Fibroblast of lung (primary cell): ENCODE measurements around the gene ESM1. TPM values are rescaled to one million over a fixed set of nuclear protein-coding genes. Genes with fewer than 3 reads are reported as not detected.

Source experiments
- DNase-seq, 2 donors: peaks; one replicate each; pipeline versions ENCODE4 v3.0.0 to v3.0.0-alpha.2; 2010; ENCODE audit warnings: low read depth in 2 of 2
- H2AFZ ChIP-seq: 2 replicates; pipeline ENCODE4 v1.5.1; 2012; ENCODE audit warnings: low read length, control low read depth, inconsistent platforms
- H3K27ac ChIP-seq: 2 replicates; pipeline ENCODE4 v1.5.1; 2011; ENCODE audit warnings: low read length, control low read depth; ENCODE audit not compliant: insufficient read depth
- H3K27me3 ChIP-seq: 2 replicates; pipeline ENCODE4 v1.5.1; 2011; ENCODE audit warnings: mild to moderate bottlenecking, low read length; ENCODE audit not compliant: control insufficient read depth, insufficient read depth
- H3K36me3 ChIP-seq: 2 replicates; pipeline ENCODE4 v1.5.1; 2011; ENCODE audit warnings: low read length; ENCODE audit not compliant: control insufficient read depth, insufficient read depth
- H3K4me1 ChIP-seq: 2 replicates; pipeline ENCODE4 v1.5.1; 2011; ENCODE audit warnings: low read length; ENCODE audit not compliant: control insufficient read depth, insufficient read depth; ENCODE audit errors: extremely low read depth
- H3K4me2 ChIP-seq: 2 replicates; pipeline ENCODE4 v1.5.1; 2011; ENCODE audit warnings: low read length, control low read depth; ENCODE audit not compliant: insufficient read depth; ENCODE audit errors: extremely low read depth
- H3K4me3 ChIP-seq, 4 experiments: fragments of 200-600 bp in 1 of 4; sonication (generic) in 1 of 4; replicated peaks in 1 of 4; 2 replicates each; pipeline ENCODE4 v1.5.1; 2011 to 2016; ENCODE audit warnings: low read length in 4 of 4, low read depth in 3 of 4, mild to moderate bottlenecking in 3 of 4, control low read depth in 2 of 4, inconsistent platforms in 1 of 4, mixed read lengths in 1 of 4; ENCODE audit not compliant: insufficient read depth in 1 of 4; ENCODE audit errors: control extremely low read depth in 1 of 4
- H3K79me2 ChIP-seq: 2 replicates; pipeline ENCODE4 v1.5.1; 2012; ENCODE audit warnings: mild to moderate bottlenecking, low read length, inconsistent platforms; ENCODE audit not compliant: control insufficient read depth, insufficient read depth
- H3K9ac ChIP-seq: 2 replicates; pipeline ENCODE4 v1.5.1; 2011; ENCODE audit warnings: mild to moderate bottlenecking, low read length, control low read depth; ENCODE audit not compliant: insufficient read depth
- H3K9me3 ChIP-seq: 2 replicates; pipeline ENCODE4 v1.5.1; 2012; ENCODE audit warnings: low read depth, low read length; ENCODE audit not compliant: control insufficient read depth, insufficient read depth
- H4K20me1 ChIP-seq: 2 replicates; pipeline ENCODE4 v1.5.1; 2011; ENCODE audit warnings: low read length; ENCODE audit not compliant: control insufficient read depth, insufficient read depth; ENCODE audit errors: extremely low read depth
- EZH2 ChIP-seq: IDR thresholded peaks from 2 replicates; pipeline ENCODE4 v1.5.1; 2012; ENCODE audit warnings: low read length, control low read depth, mild to moderate bottlenecking; ENCODE audit errors: missing control alignments
- polyA plus RNA-seq, 2 donors: library from polyadenylated mRNA; depleted of rRNA in 1 of 2; stranded (reverse) in 1 of 2; unstranded in 1 of 2; fragments of >200 nt; gene quantifications; 2 replicates each; pipeline ENCODE4 v1.2.1, GENCODE V29; 2011 to 2012; ENCODE audit warnings: missing spikeins in 1 of 2
- total RNA-seq: library from RNA; depleted of rRNA; stranded (reverse); fragments of >200 nt; gene quantifications from 2 replicates; pipeline ENCODE4 v1.2.1, GENCODE V29; 2014
- TF ChIP-seq, protein P1 (sequence below), 2 donors: IDR thresholded peaks in 1 of 2; conservative IDR thresholded peaks in 1 of 2; 1 replicate in 1 of 2; 2 replicates in 1 of 2; pipeline ENCODE4 v1.5.1; 2011 to 2012; ENCODE audit warnings: low read length in 2 of 2, control low read depth in 1 of 2, inconsistent platforms in 1 of 2, low read depth in 1 of 2, mild to moderate bottlenecking in 1 of 2

Gene ESM1
- total and polyA plus RNA-seq, 2 donors (not counting 1 experiment from before 2014, with no cell fraction given) = 0.50 to 1.5 TPM

DNA sequence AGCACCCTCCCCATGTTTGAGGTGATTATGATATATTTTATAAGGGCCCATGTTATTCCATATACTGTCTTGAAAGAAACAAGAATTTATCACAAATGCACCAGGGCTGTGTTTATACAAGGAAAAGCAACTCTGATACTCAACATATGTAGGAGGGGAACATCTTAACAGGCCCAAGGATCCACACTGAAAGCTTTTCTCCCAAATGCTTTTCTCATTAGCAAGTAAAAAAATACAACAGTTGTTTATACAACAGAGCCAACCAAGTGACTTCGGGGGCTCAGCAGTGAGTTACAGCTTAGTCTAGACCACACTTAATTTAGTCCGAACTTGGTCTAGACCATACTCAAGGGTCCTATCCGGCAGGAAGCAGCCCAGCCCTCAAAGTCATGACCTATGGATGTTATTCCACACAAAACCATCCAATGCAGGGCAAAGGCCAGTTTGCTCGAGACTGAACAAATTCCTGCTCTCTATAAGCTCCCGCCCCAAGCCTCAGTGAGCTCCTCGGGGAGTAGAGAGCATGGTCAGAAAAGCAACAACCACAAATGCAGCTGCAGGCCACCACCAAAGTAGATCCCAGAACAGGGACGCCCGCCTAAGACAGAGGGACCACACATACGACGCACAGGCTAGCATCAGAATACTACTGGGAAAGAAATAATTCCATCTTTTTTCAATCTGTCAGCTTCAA is 45.4 kb upstream of the ESM1 start:
- H4K20me1 ChIP-seq = no peaks in the 10 kb centered on the region
- no peaks in the 10 kb centered on the region for H3K27me3 ChIP-seq
- H3K4me2 ChIP-seq = no peak overlapping the region
- no peak overlapping the region for H3K4me3 ChIP-seq
- H3K9ac ChIP-seq = no peak overlapping the region
- no peaks in the 10 kb centered on the region for H3K36me3 ChIP-seq
- no peak for DNase-seq
- H3K4me1 ChIP-seq = no peaks in the 10 kb centered on the region
- no peak overlapping the region for H2AFZ ChIP-seq
- H3K27ac ChIP-seq = no peak overlapping the region
- TF ChIP-seq, protein P1, sequence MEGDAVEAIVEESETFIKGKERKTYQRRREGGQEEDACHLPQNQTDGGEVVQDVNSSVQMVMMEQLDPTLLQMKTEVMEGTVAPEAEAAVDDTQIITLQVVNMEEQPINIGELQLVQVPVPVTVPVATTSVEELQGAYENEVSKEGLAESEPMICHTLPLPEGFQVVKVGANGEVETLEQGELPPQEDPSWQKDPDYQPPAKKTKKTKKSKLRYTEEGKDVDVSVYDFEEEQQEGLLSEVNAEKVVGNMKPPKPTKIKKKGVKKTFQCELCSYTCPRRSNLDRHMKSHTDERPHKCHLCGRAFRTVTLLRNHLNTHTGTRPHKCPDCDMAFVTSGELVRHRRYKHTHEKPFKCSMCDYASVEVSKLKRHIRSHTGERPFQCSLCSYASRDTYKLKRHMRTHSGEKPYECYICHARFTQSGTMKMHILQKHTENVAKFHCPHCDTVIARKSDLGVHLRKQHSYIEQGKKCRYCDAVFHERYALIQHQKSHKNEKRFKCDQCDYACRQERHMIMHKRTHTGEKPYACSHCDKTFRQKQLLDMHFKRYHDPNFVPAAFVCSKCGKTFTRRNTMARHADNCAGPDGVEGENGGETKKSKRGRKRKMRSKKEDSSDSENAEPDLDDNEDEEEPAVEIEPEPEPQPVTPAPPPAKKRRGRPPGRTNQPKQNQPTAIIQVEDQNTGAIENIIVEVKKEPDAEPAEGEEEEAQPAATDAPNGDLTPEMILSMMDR (conservative IDR thresholded peaks at IDR 0.05 in 1 of 2, IDR thresholded peaks at IDR 0.05 in 1 of 2; ENCODE audit: low read depth in 1 of 2, low read length in 2 of 2) = no peak
- no peaks in the 10 kb centered on the region for H3K9me3 ChIP-seq
- no peaks in the 10 kb centered on the region for H3K79me2 ChIP-seq

DNA sequence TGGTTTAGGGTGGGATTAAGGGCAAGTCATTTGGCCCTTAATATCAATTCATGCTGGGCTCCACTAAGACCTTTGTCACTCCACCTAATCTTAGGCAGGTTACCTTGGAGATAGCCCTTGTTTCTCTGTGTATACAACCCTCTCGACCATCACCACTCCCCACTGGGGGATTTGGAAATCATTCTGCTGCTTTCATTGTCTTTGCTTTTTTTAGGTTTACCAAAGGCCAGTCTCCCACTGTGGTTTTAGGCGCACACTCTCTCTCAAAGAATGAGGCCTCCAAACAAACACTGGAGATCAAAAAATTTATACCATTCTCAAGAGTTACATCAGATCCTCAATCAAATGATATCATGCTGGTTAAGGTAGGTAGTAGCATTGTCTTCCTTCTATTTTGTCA is 44.8 kb upstream of the ESM1 start:
- TF ChIP-seq, protein P1 (conservative IDR thresholded peaks at IDR 0.05 in 1 of 2, IDR thresholded peaks at IDR 0.05 in 1 of 2; ENCODE audit: low read depth in 1 of 2, low read length in 2 of 2) = no peak
- TF ChIP-seq EZH2 = no peak
- H3K27me3 ChIP-seq = no peaks in the 10 kb centered on the region
- no peaks in the 10 kb centered on the region for H3K79me2 ChIP-seq
- H3K9me3 ChIP-seq = no peaks in the 10 kb centered on the region
- no peaks in the 10 kb centered on the region for H3K4me1 ChIP-seq
- no peak overlapping the region for H2AFZ ChIP-seq
- H3K36me3 ChIP-seq = no peaks in the 10 kb centered on the region
- DNase-seq = no peak
- no peaks in the 10 kb centered on the region for H4K20me1 ChIP-seq
- H3K9ac ChIP-seq = no peak overlapping the region
- no peak overlapping the region for H3K27ac ChIP-seq
- H3K4me2 ChIP-seq = no peak overlapping the region
- H3K4me3 ChIP-seq = no peak overlapping the region

DNA sequence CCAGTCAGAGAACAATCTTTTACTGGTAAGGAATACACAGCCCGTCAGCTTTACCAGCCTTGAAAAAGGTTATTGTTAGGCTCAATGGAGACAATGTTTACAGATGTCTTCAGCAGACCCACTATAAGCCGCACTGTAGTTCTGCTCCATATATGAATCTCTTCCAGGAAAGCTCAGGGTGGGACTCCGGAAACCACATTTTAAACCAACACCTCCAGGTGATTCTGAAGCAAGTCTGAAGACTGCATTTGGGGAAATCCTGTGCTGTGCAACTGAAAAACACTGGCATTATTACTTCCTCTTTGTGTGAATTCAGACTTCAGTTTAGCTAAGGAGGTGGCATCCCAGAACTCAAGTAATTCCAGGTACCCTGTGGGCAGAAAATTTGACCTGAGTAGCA is 42.2 kb upstream of the ESM1 start:
- no peak overlapping the region for H3K27ac ChIP-seq
- no peak overlapping the region for H3K4me3 ChIP-seq
- no peak for DNase-seq
- no peaks in the 10 kb centered on the region for H4K20me1 ChIP-seq
- no peaks in the 10 kb centered on the region for H3K79me2 ChIP-seq
- H3K9me3 ChIP-seq = no peaks in the 10 kb centered on the region
- no peak overlapping the region for H3K4me2 ChIP-seq
- no peak for TF ChIP-seq EZH2
- TF ChIP-seq, protein P1 (conservative IDR thresholded peaks at IDR 0.05 in 1 of 2, IDR thresholded peaks at IDR 0.05 in 1 of 2; ENCODE audit: low read depth in 1 of 2, low read length in 2 of 2) = no peak
- no peaks in the 10 kb centered on the region for H3K36me3 ChIP-seq
- H3K27me3 ChIP-seq = no peaks in the 10 kb centered on the region
- H3K4me1 ChIP-seq = no peaks in the 10 kb centered on the region
- no peak overlapping the region for H3K9ac ChIP-seq
- H2AFZ ChIP-seq = no peak overlapping the region
